CD4-positive, alpha-beta T cell treated with Interleukin-10 for 1 hour (primary cell): ENCODE data around the gene SNX11.

Experiments used
- DNase-seq: peaks from one replicate; pipeline ENCODE4 v3.0.0-alpha.2; 2020

Gene SNX11

GRCh38 chr17:48162946-48163506, 55.5 kb downstream of the SNX11 start:
- DNase-seq: no peak

- no peak for DNase-seq
Measured at GRCh38 chr17:48163809-48164208, 56.2 kb downstream of the SNX11 start.

GRCh38 chr17:48169926-48170325, 62.4 kb downstream of the SNX11 start:
- DNase-seq: no peak
